SKM-1 treated with dmso at 0.1 percent for 144 hours (cell line): Measurements from ENCODE around the gene ST14.
"Not testable (repeated sequence)": the region's sequence is repeated elsewhere in the genome, so short reads cannot be mapped to it uniquely, and the experiment has no call there.

ENCODE experiments used
- DNase-seq: peaks from one replicate; lab custom pipeline; 2025; ENCODE audit not compliant: unreplicated experiment; lab: John Stamatoyannopoulos, UW

ST14 gene

GRCh38 chr11:130163346-130164220, 4.0 kb downstream of the ST14 start:
- DNase-seq = peak; percentile 80

- DNase-seq = no peak
These were observed 4.6 kb downstream of the ST14 start for GRCh38 chr11:130164221-130164570.

- DNase-seq = peak; percentile 67
These were observed 6.2 kb downstream of the ST14 start for GRCh38 chr11:130165601-130166456.

GRCh38 chr11:130166457-130166784, 6.8 kb downstream of the ST14 start:
- no peak for DNase-seq

GRCh38 chr11:130167146-130167545, 7.6 kb downstream of the ST14 start:
- DNase-seq = no peak

GRCh38 chr11:130168105-130168504, 8.5 kb downstream of the ST14 start:
- no peak for DNase-seq

GRCh38 chr11:130170345-130170744, 10.8 kb downstream of the ST14 start:
- no peak for DNase-seq

- DNase-seq = no peak
These were observed 12.0 kb downstream of the ST14 start for GRCh38 chr11:130171534-130171933.

- not testable (repeated sequence) for DNase-seq
These were observed 12.4 kb downstream of the ST14 start for GRCh38 chr11:130172001-130172400.

GRCh38 chr11:130174642-130175041, 15.1 kb downstream of the ST14 start:
- DNase-seq = no peak

- DNase-seq = no peak
These were observed 16.3 kb downstream of the ST14 start for GRCh38 chr11:130175898-130176297.

- DNase-seq = no peak
These were observed 18.2 kb downstream of the ST14 start for GRCh38 chr11:130177782-130178181.

GRCh38 chr11:130178441-130179339, 19.1 kb downstream of the ST14 start:
- DNase-seq = no peak

- no peak for DNase-seq
These were observed 20.1 kb downstream of the ST14 start for GRCh38 chr11:130179396-130180306.

- DNase-seq = no peak
These were observed 20.9 kb downstream of the ST14 start for GRCh38 chr11:130180491-130180890.

GRCh38 chr11:130180896-130181294, 21.3 kb downstream of the ST14 start:
- DNase-seq = no peak

GRCh38 chr11:130181295-130182272, 22.0 kb downstream of the ST14 start:
- no peak for DNase-seq

GRCh38 chr11:130183878-130184610, 24.5 kb downstream of the ST14 start:
- DNase-seq = no peak
